Gastrocnemius medialis (tissue), 4 donors: ENCODE measurements around the gene BCR. TPM values are rescaled to one million over a fixed set of nuclear protein-coding genes. Genes with fewer than 3 reads are reported as not detected.
A peak's percentile ranks its signal among the peaks of the same experiment; 100 is the strongest.
"Not testable (repeated sequence)": the region's sequence is repeated elsewhere in the genome, so short reads cannot be mapped to it uniquely, and the experiment has no call there.

Experiments used
- ATAC-seq, 2 donors: fragments of 150-250 bp; one replicate each; pipeline ENCODE4 v1.9.1; 2016
- DNase-seq, 2 donors: peaks; one replicate each; pipeline ENCODE4 v3.0.0-alpha.2; 2019
- H3K27ac ChIP-seq, 4 donors: fragments of 200-600 bp; sonication (generic); 1 replicate in 1 of 4; 2 replicates in 3 of 4; pipeline ENCODE4 v1.5.1; 2016 to 2018; ENCODE audit warnings: mild to moderate bottlenecking in 2 of 4, moderate library complexity in 1 of 4
- H3K27me3 ChIP-seq, 3 donors: fragments of 200-600 bp; sonication (generic) in 2 of 3; 1 replicate in 1 of 3; 2 replicates in 2 of 3; pipeline versions ENCODE4 v1.5.1 to v1.6.0; 2016 to 2019; ENCODE audit warnings: mild to moderate bottlenecking in 1 of 3, moderate library complexity in 1 of 3
- H3K36me3 ChIP-seq, 2 donors: fragments of 200-600 bp; sonication (generic) in 1 of 2; one replicate each; pipeline ENCODE4 v1.5.1; 2017 to 2018
- H3K4me1 ChIP-seq, 2 donors: fragments of 200-600 bp; sonication (generic) in 1 of 2; one replicate each; pipeline ENCODE4 v1.5.1; 2016 to 2017; ENCODE audit warnings: mild to moderate bottlenecking in 2 of 2
- H3K4me3 ChIP-seq, 4 donors: fragments of 200-600 bp; sonication (generic) in 3 of 4; 1 replicate in 1 of 4; 2 replicates in 3 of 4; pipeline ENCODE4 v1.5.1; 2016 to 2019; ENCODE audit warnings: mild to moderate bottlenecking in 2 of 4
- H3K9me3 ChIP-seq, 3 donors: fragments of 200-600 bp; sonication (generic) in 2 of 3; 1 replicate in 1 of 3; 2 replicates in 2 of 3; pipeline ENCODE4 v1.5.1; 2016 to 2019
- CTCF ChIP-seq, 5 experiments: fragments of 450-650 bp in 3 of 5; fragments of 200-600 bp in 2 of 5; sonication (generic) in 2 of 5; IDR thresholded peaks in 4 of 5; conservative IDR thresholded peaks in 1 of 5; 1 replicate in 4 of 5; 2 replicates in 1 of 5; pipeline ENCODE4 v1.5.1; 2016 to 2019; ENCODE audit warnings: antibody characterized with exemption in 5 of 5, mild to moderate bottlenecking in 3 of 5, moderate library complexity in 3 of 5
- POLR2A ChIP-seq, 2 donors: fragments of 450-650 bp; IDR thresholded peaks; one replicate each; pipeline ENCODE4 v1.6.1; 2017; ENCODE audit warnings: antibody characterized with exemption in 2 of 2, mild to moderate bottlenecking in 2 of 2, moderate library complexity in 2 of 2
- in situ Hi-C, 4 donors: fragments of 200-750 bp; cut with MboI; loops; one replicate each; pipeline versions ENCODE4 v1.15.0 to v1.8.0; 2017; ENCODE audit warnings: low sequenced_read_pairs in 4 of 4
- intact Hi-C: fragments of 100-400 bp; cut with DNase I; formaldehyde crosslinking; loops from one replicate; pipeline ENCODE4 v1.15.1; 2023; ENCODE audit warnings: low total_unique reads
- total RNA-seq, 4 donors: library from RNA; depleted of rRNA; stranded (reverse); fragments of >200 nt; gene quantifications; one replicate each; pipeline versions ENCODE4 v1.1.0 to v1.2.3, GENCODE V29; 2016

BCR gene
- total RNA-seq, 4 donors from 2014 or later = 10.3 to 13.0 (median 12.4) TPM

- H3K4me1 ChIP-seq = no peaks in the 10 kb centered on the region
- H3K9me3 ChIP-seq = no peaks in the 10 kb centered on the region
- H3K4me3 ChIP-seq = no peak overlapping the region
- TF ChIP-seq POLR2A (IDR thresholded peaks at IDR 0.05) (no peak), CTCF (IDR thresholded peaks at IDR 0.05 in 4 of 5, conservative IDR thresholded peaks at IDR 0.05 in 1 of 5) (no peak)
- intact Hi-C loops = loop anchor here (2.0 kb wide), 1 partner anchor 73 kb away; no protein-coding TSS in a partner anchor
- no peak for ATAC-seq
- DNase-seq = no peak
- H3K27ac ChIP-seq = no peak overlapping the region
- H3K36me3 ChIP-seq = no peaks in the 10 kb centered on the region
- in situ Hi-C loops = loop anchor here in 1 of 4 donors (25.0 kb wide), 1 partner anchor 223 kb away; no protein-coding TSS in a partner anchor
- no peaks in the 10 kb centered on the region for H3K27me3 ChIP-seq
Measured at GRCh38 chr22:23313791-23314567, 133.7 kb downstream of the BCR start.

- Histone ChIP-seq H3K9me3 (no peaks in the 10 kb centered on the region), H3K27ac (no peak overlapping the region), H3K36me3 (no peaks in the 10 kb centered on the region), H3K27me3 (no peaks in the 10 kb centered on the region), H3K4me3 (no peak overlapping the region), H3K4me1 (no peaks in the 10 kb centered on the region)
- peak; percentile 25 to 73 (median 54) for TF ChIP-seq CTCF (IDR thresholded peaks at IDR 0.05 in 4 of 5, conservative IDR thresholded peaks at IDR 0.05 in 1 of 5)
- no peak for TF ChIP-seq POLR2A (IDR thresholded peaks at IDR 0.05)
- intact Hi-C loops (loop anchor here (2.0 kb wide), 1 partner anchor 71 kb away; no protein-coding TSS in a partner anchor), in situ Hi-C loops (loop anchor here in 1 of 4 donors (25.0 kb wide), 1 partner anchor 222 kb away; no protein-coding TSS in a partner anchor)
- no peak for ATAC-seq
- DNase-seq = peak in 1 of 2 donors; percentile 31
Measured at GRCh38 chr22:23315341-23315917, 135.1 kb downstream of the BCR start.

- H3K4me1 ChIP-seq, intact Hi-C loops, H3K36me3 ChIP-seq, H3K9me3 ChIP-seq, H3K27me3 ChIP-seq, H3K27ac ChIP-seq, ATAC-seq, H3K4me3 ChIP-seq, DNase-seq: not testable (repeated sequence)
- in situ Hi-C loops = loop anchor here in 1 of 4 donors (25.0 kb wide), 1 partner anchor 221 kb away; no protein-coding TSS in a partner anchor
Measured at GRCh38 chr22:23316596-23316995, 136.3 kb downstream of the BCR start.

GRCh38 chr22:23318316-23318715 is 138.0 kb downstream of the BCR start:
- in situ Hi-C loops = loop anchor here in 1 of 4 donors (25.0 kb wide), 1 partner anchor 219 kb away; no protein-coding TSS in a partner anchor
- ATAC-seq, intact Hi-C loops: not testable (repeated sequence)

GRCh38 chr22:23322497-23323080 is 142.3 kb downstream of the BCR start:
- intact Hi-C loops, H3K27ac ChIP-seq, H3K4me3 ChIP-seq, H3K9me3 ChIP-seq, H3K36me3 ChIP-seq, H3K27me3 ChIP-seq, DNase-seq, H3K4me1 ChIP-seq, ATAC-seq: not testable (repeated sequence)
- in situ Hi-C loops = loop anchor here in 1 of 4 donors (10.0 to 25.0 kb wide), 2 partner anchors 52 to 215 kb away; no protein-coding TSS in a partner anchor

More at GRCh38 chr22:23318316-23318715, 138.0 kb downstream of the BCR start:
- H3K36me3 ChIP-seq, H3K27ac ChIP-seq, H3K4me3 ChIP-seq, H3K27me3 ChIP-seq, DNase-seq, H3K4me1 ChIP-seq, H3K9me3 ChIP-seq: not testable (repeated sequence)

- intact Hi-C loops, H3K4me3 ChIP-seq, DNase-seq, H3K9me3 ChIP-seq, H3K4me1 ChIP-seq, ATAC-seq, H3K36me3 ChIP-seq, H3K27me3 ChIP-seq, H3K27ac ChIP-seq: not testable (repeated sequence)
- in situ Hi-C loops = loop anchor here in 1 of 4 donors (10.0 to 25.0 kb wide), 2 partner anchors 51 to 213 kb away; no protein-coding TSS in a partner anchor
Measured at GRCh38 chr22:23323960-23324688, 143.8 kb downstream of the BCR start.
